ENCODE data around the gene EVI5L.
"Not testable (repeated sequence)": the region's sequence is repeated elsewhere in the genome, so short reads cannot be mapped to it uniquely, and the experiment has no call there.

The EVI5L gene

DNA sequence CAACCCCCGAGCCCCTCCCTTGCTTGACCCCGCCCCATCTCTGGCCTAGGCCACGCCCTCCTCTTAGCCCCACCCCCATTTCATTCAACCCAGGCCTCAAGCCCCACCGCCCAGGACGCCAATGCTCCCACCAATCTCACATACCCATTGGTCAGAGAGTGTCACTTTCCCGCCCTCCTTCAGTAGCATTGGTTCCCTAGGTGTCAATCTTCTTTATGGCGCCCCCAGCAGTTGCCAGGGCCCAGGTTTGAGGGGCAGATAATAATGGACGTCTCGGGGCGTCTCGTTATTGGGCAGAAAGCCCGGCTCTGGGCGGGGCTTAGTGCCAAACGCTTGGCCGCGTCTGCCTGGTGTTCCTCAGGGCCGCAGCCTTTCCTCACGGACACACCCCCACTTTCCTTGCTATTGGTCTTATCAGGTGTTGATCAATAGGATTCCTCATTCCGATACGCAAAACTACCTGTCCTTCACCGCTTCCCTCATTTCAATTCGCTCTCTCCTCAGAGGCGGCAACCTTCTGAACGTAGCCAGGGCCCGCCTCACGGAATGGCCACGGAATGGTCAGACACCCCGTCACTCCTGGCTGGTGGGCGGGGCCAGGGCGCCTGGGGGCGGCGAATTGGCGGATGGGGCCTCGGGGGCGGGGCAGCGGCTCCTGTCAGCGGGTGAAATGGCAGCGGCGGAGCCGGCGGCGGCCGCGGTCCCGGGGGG, at the start of gene EVI5L:
EVI5L (plus strand) TSS at position 658 of the 711 bp plus-strand sequence. CDS start 16,325 bp downstream, outside the sequence.
- Mint-ChIP-seq H3K4me1 (peaks cover 30% of the 10 kb centered on the region), H3K27me3 (peaks cover 15% of the 10 kb centered on the region), H3K4me3 (peak within 1 kb of the TSS; percentile 89 to 90), H3K9me3 (no peaks in the 10 kb centered on the region), H3K27ac (peak within 1 kb of the TSS; percentile 75 to 87)
- peak; percentile 93 for ATAC-seq
- peak; percentile 99 for DNase-seq

DNA sequence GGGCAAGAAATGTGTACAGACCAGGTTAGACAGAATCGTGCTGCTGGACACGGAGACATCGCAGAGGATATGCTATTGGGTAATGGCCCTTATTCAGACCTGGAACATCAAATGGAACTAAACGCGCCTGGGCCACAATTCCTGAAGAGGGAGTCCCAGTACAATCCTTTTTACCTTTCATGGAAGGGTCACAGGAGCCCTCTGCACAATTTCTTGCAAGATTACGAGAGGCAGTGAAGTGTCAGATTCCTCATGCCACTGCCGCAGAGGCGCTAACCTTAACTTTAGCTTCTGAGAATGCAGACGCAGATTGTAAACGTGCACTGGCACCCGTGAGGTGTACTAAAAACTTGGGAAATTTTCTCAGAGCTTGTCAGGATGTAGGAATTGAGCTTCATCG, 48.9 kb upstream of the EVI5L start:
- H3K27ac Mint-ChIP-seq = peak overlapping the region in 1 of 2 donors; percentile 20
- peaks cover 72% of the 10 kb centered on the region for H3K27me3 Mint-ChIP-seq
- DNase-seq (no peak), ATAC-seq (no peak)
- H3K4me3 Mint-ChIP-seq = no peak overlapping the region
- H3K4me1 Mint-ChIP-seq = peaks cover 5% of the 10 kb centered on the region
- H3K9me3 Mint-ChIP-seq = peaks cover 0 to 7% of the 10 kb centered on the region in 2 donors

- no peak for ATAC-seq
- Mint-ChIP-seq H3K27me3 (peaks cover 78% of the 10 kb centered on the region), H3K9me3 (peaks cover 0 to 7% of the 10 kb centered on the region in 2 donors), H3K27ac (no peak overlapping the region), H3K4me1 (peaks cover 14% of the 10 kb centered on the region), H3K4me3 (no peak overlapping the region)
- DNase-seq = no peak
Observed at GRCh38 chr19:7783991-7784423, 46.0 kb upstream of the EVI5L start.

GRCh38 chr19:7784856-7785255, 45.2 kb upstream of the EVI5L start:
- H3K27ac Mint-ChIP-seq = no peak overlapping the region
- no peak for ATAC-seq

DNA sequence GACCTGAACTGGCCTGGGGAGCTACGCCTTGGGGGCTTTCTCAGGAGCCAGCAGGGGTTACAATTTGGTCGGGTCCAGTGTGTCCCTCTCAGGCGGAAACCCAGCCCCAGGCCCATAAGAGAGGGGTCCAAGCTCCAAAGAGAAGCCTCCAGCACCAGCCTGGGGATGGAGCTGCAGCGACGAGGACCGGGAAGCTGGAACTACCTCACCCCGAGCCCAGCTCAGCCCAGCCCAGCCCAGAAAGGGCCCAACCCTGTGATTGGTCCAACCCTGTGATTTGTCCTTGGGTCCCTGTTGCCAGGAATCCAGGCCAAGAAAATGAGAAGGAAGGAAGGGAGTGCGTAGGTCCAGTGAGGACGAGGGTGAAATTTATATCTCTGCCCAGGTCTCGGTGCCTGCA, 42.9 kb upstream of the EVI5L start:
- DNase-seq = no peak
- Mint-ChIP-seq H3K4me1 (peaks cover 21% of the 10 kb centered on the region), H3K27me3 (peaks cover 94% of the 10 kb centered on the region), H3K9me3 (peaks cover 0 to 7% of the 10 kb centered on the region in 2 donors), H3K4me3 (no peak overlapping the region), H3K27ac (no peak overlapping the region)
- no peak for ATAC-seq

More at GRCh38 chr19:7784856-7785255, 45.2 kb upstream of the EVI5L start:
- Mint-ChIP-seq H3K4me1 (peaks cover 21% of the 10 kb centered on the region), H3K27me3 (peaks cover 78% of the 10 kb centered on the region), H3K9me3 (peaks cover 0 to 7% of the 10 kb centered on the region in 2 donors), H3K4me3 (no peak overlapping the region)
- DNase-seq = no peak

DNA sequence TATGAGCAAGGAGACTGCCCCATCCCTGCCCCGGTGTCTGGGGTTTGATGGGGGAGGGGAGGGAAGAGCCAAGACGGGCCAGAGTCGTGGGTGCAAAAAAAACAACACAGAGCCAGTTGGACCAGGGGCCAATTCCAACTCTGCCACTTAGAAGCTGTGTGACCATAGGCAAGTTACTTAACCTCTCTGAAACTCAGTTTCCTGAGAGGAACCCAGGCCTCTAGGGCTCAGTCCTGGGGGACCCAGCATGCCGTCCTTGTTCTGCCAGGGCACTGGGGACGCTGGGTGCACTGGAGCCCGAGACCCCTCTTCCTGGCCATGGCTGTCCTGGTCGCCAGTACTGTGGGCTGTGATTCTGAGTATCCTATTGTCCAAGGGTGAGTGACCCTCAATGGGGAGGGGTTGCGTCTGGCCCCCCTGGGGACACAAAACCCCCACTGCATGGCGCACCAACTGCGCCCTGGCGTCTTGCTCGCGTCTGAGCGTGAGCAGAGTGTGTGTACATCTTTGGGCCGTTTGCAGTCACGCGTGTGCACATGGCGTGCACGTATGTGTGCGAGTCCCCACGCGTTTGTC, 42.3 kb upstream of the EVI5L start:
- H3K4me1 Mint-ChIP-seq = peaks cover 21% of the 10 kb centered on the region
- peak overlapping the region in 1 of 2 donors; percentile 77 for H3K4me3 Mint-ChIP-seq
- H3K9me3 Mint-ChIP-seq = peaks cover 0 to 7% of the 10 kb centered on the region in 2 donors
- H3K27ac Mint-ChIP-seq = no peak overlapping the region
- ATAC-seq (no peak), DNase-seq (no peak)
- peaks cover 97% of the 10 kb centered on the region for H3K27me3 Mint-ChIP-seq

- ATAC-seq (no peak), DNase-seq (no peak)
- Mint-ChIP-seq H3K4me1 (peaks cover 21% of the 10 kb centered on the region), H3K4me3 (peak overlapping the region in 1 of 2 donors; percentile 77), H3K27ac (no peak overlapping the region), H3K27me3 (peaks cover 93% of the 10 kb centered on the region), H3K9me3 (peaks cover 0 to 7% of the 10 kb centered on the region in 2 donors)
Observed at GRCh38 chr19:7788178-7788932, 41.7 kb upstream of the EVI5L start.

DNA sequence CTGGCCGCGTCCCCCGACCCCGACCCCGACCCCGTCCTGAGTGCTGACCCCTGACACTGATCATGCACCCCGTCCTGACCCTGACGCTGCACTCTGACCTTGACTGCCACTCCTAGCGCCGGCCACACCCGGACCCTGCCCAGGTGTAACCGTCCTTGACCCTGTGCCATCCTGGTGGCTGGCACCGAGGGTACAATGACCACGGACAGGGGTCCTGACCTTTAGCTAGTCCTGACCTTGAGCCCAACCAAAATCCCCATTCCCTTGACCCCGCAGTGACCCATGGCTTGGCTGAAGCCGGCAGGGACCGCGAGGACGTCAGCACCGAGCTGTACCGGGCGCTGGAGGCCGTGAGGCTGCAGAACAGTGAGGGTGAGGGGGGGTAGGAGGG, 41.1 kb upstream of the EVI5L start:
- no peak for DNase-seq
- peaks cover 0 to 7% of the 10 kb centered on the region in 2 donors for H3K9me3 Mint-ChIP-seq
- H3K4me3 Mint-ChIP-seq = peak overlapping the region in 1 of 2 donors; percentile 73
- peaks cover 87% of the 10 kb centered on the region for H3K27me3 Mint-ChIP-seq
- ATAC-seq = no peak
- H3K4me1 Mint-ChIP-seq = peaks cover 19% of the 10 kb centered on the region
- H3K27ac Mint-ChIP-seq = peak overlapping the region in 1 of 2 donors; percentile 19

DNA sequence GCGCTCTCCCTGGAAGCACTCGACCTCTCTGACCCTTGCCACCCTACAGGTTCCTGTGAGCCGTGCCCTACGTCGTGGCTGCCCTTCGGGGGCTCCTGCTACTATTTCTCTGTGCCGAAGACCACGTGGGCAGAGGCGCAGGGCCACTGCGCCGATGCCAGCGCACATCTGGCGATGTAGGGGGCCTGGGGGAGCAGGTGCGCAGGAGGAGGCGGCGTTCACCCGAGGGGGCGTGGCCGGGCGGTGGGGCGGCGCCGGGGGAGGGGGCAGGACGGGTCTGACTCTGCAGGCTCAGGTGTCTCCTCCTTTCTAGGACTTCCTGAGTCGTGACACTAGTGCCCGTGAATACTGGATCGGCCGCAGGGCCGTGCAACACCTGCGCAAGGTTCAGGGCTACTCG, 40.6 kb upstream of the EVI5L start:
- Mint-ChIP-seq H3K27me3 (peaks cover 82% of the 10 kb centered on the region), H3K27ac (no peak overlapping the region), H3K9me3 (peaks cover 0 to 7% of the 10 kb centered on the region in 2 donors), H3K4me3 (peak overlapping the region; percentile 19 to 73), H3K4me1 (peaks cover 16% of the 10 kb centered on the region)
- ATAC-seq (peak; percentile 33), DNase-seq (no peak)

DNA sequence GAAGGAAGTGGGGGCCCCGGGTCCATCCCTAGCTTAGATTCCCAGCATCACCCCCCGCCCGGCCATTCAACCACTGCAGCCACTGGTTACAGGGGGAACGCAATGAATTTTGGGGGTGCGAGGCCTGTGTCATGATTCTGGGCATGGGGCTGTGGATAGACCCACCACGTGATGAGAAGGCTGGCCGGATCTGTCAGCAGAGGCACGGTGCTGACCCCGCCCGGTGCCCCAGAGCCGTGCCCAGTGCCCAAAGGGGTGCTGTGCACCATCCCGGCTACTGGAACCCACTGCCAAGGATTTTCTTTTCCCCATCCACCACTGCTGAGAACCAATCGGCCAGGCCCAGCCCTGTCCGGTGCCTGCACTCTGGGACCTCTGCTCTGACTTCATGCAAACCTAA, 39.6 kb upstream of the EVI5L start:
- Mint-ChIP-seq H3K4me1 (peaks cover 16% of the 10 kb centered on the region), H3K27me3 (peaks cover 73% of the 10 kb centered on the region), H3K4me3 (no peak overlapping the region), H3K9me3 (no peaks in the 10 kb centered on the region), H3K27ac (no peak overlapping the region)
- ATAC-seq = no peak
- DNase-seq = no peak

DNA sequence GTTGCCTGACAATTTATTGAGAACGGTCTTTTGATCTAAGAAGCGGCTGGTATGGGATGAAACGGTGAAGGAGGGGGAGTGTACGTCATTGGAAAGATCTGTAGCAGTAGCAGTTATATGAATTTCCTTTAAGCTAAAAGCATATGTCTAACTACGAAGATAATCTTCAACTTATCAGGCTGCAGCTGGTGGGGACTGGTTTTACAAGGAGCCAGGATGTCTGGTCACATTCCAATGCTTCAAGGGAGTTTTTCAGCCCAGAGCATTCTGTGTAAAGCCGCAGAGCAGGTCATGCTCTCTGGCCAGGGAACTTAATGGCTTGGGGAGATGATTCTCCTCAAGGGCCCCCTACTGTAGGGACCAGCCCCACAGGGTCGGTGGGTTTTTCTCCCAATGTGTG, 37.7 kb upstream of the EVI5L start:
- ATAC-seq (no peak), DNase-seq (no peak)
- H3K4me1 Mint-ChIP-seq = peaks cover 16% of the 10 kb centered on the region
- no peaks in the 10 kb centered on the region for H3K9me3 Mint-ChIP-seq
- no peak overlapping the region for H3K27ac Mint-ChIP-seq
- H3K4me3 Mint-ChIP-seq = no peak overlapping the region
- H3K27me3 Mint-ChIP-seq = peaks cover 60% of the 10 kb centered on the region

DNA sequence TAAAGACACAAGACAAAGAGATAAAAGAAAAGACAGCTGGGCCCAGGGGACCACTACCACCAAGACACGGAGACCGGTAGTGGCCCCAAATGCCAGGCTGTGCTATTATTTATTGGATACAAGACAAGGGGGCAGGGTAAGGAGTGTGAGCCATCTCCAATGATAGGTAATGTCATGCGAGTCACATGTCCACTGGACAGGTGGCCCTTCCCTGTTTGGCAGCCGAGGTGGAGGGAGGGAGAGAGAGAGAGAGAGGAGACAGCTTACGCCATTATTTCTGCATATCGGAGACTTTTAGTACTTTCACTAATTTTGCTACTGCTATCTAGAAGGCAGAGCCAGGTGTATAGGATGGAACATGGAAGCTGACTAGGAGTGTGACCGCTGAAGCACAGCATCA, 37.3 kb upstream of the EVI5L start:
- H3K9me3 Mint-ChIP-seq, DNase-seq, H3K27ac Mint-ChIP-seq, H3K4me3 Mint-ChIP-seq, ATAC-seq: not testable (repeated sequence)
- Mint-ChIP-seq H3K4me1 (peaks cover 16% of the 10 kb centered on the region), H3K27me3 (peaks cover 60% of the 10 kb centered on the region)

GRCh38 chr19:7793493-7793892, 36.5 kb upstream of the EVI5L start:
- Mint-ChIP-seq H3K4me1 (peaks cover 10% of the 10 kb centered on the region), H3K9me3 (no peaks in the 10 kb centered on the region), H3K27me3 (peaks cover 55% of the 10 kb centered on the region), H3K4me3 (no peak overlapping the region), H3K27ac (no peak overlapping the region)
- no peak for DNase-seq
- ATAC-seq = no peak

DNA sequence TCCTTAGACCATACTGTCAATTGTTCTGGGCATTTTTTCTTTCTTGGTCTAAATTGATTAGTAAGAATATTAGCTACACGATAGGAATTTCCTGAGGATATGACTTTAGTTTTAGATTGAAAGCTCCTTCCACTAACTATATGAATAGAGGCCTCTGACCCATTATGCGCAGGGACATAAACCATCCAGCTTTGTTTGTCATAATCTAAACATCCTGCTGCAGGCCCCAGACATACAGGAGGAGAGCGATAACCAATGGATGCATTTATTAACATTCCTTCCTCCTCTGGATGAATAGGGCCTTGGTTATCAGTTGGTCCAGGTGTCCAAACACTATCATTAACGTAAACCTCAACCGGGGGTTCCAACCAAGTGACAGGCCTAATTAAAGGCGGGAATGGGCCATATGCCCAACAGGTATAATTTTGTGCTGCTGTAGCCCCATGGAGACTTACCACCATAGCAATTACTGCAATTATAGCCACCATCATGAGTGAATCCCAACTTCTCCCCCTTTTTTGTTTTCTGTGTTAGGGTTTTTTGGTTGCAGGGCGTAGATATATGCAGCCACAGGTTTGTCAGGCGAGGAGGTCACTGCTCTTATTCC, 34.4 kb upstream of the EVI5L start:
- no peak overlapping the region for H3K4me3 Mint-ChIP-seq
- ATAC-seq = no peak
- H3K4me1 Mint-ChIP-seq = peaks cover 7% of the 10 kb centered on the region

GRCh38 chr19:7799640-7800355, 30.2 kb upstream of the EVI5L start:
- Mint-ChIP-seq H3K27ac (no peak overlapping the region), H3K9me3 (no peaks in the 10 kb centered on the region), H3K27me3 (peaks cover 58% of the 10 kb centered on the region), H3K4me3 (peak overlapping the region; percentile 45 to 59), H3K4me1 (peaks cover 7% of the 10 kb centered on the region)
- DNase-seq = peak; percentile 44 to 45
- ATAC-seq = peak; percentile 63

More for the DNA sequence above, 34.4 kb upstream of the EVI5L start:
- DNase-seq = no peak
- Mint-ChIP-seq H3K27me3 (peaks cover 43% of the 10 kb centered on the region), H3K27ac (no peak overlapping the region), H3K9me3 (no peaks in the 10 kb centered on the region)

Measured in stimulated activated naive CD8-positive, alpha-beta T cell treated with anti-CD3 and anti-CD28 coated beads, Interleukin-15, amount 100 ng/mL, for 72 hours (primary cell).